Keratinocyte (primary cell): Measurements from ENCODE around the gene NPHS1. TPM values are rescaled to one million over a fixed set of nuclear protein-coding genes. Genes with fewer than 3 reads are reported as not detected.

Source experiments
- DNase-seq: peaks from one replicate; pipeline ENCODE4 v3.0.0-alpha.2; 2011; ENCODE audit warnings: low read depth, missing footprints, low spot score
- FAIRE-seq: peaks from 2 replicates; lab custom pipeline; 2011; peaks lifted over from hg19 to GRCh38; lab: Jason Lieb, UNC
- H2AFZ ChIP-seq: 2 replicates; pipeline ENCODE4 v1.6.0; 2012; ENCODE audit warnings: low read length, control low read depth, inconsistent platforms; ENCODE audit not compliant: control insufficient read depth
- H3K27ac ChIP-seq: 2 replicates; pipeline ENCODE4 v1.5.1; 2011; ENCODE audit warnings: low read length; ENCODE audit not compliant: control insufficient read depth, insufficient read depth
- H3K27me3 ChIP-seq: 3 replicates; pipeline ENCODE4 v1.6.0; 2011; ENCODE audit warnings: low read length; ENCODE audit not compliant: control insufficient read depth, insufficient read depth; ENCODE audit errors: extremely low read depth
- H3K36me3 ChIP-seq, 2 experiments: 2 replicates in 1 of 2; 3 replicates in 1 of 2; pipeline ENCODE4 v1.5.1; 2011; ENCODE audit warnings: low read length in 2 of 2, mild to moderate bottlenecking in 1 of 2; ENCODE audit not compliant: control insufficient read depth in 2 of 2, insufficient read depth in 2 of 2; ENCODE audit errors: extremely low read depth in 1 of 2
- H3K4me1 ChIP-seq: 3 replicates; pipeline ENCODE4 v1.5.1; 2011; ENCODE audit warnings: low read length; ENCODE audit not compliant: control insufficient read depth, insufficient read depth; ENCODE audit errors: extremely low read depth
- H3K4me2 ChIP-seq: 3 replicates; pipeline ENCODE4 v1.6.0; 2011; ENCODE audit warnings: low read depth, low read length; ENCODE audit not compliant: control insufficient read depth, insufficient read depth; ENCODE audit errors: extremely low read depth
- H3K4me3 ChIP-seq, 3 experiments: fragments of 200-600 bp in 1 of 3; sonication (generic) in 1 of 3; 2 replicates in 2 of 3; 3 replicates in 1 of 3; pipeline ENCODE4 v1.5.1; 2011 to 2016; ENCODE audit warnings: low read length in 3 of 3, mild to moderate bottlenecking in 3 of 3, control low read depth in 2 of 3, inconsistent platforms in 1 of 3, low read depth in 1 of 3, mixed read lengths in 1 of 3, mixed run types in 1 of 3, moderate library complexity in 1 of 3; ENCODE audit not compliant: control insufficient read depth in 2 of 3, insufficient read depth in 2 of 3; ENCODE audit errors: extremely low read depth in 1 of 3
- H3K79me2 ChIP-seq: 2 replicates; pipeline ENCODE4 v1.6.0; 2012; ENCODE audit warnings: low read length; ENCODE audit not compliant: control insufficient read depth, insufficient read depth
- H3K9ac ChIP-seq: 3 replicates; pipeline ENCODE4 v1.6.0; 2011; ENCODE audit warnings: low read length; ENCODE audit not compliant: control insufficient read depth, insufficient read depth; ENCODE audit errors: extremely low read depth
- H3K9me1 ChIP-seq: 3 replicates; pipeline ENCODE4 v1.6.0; 2011; ENCODE audit warnings: low read length; ENCODE audit not compliant: control insufficient read depth, insufficient read depth; ENCODE audit errors: extremely low read depth
- H3K9me3 ChIP-seq: 2 replicates; pipeline ENCODE4 v1.5.1; 2012; ENCODE audit warnings: low read depth, low read length; ENCODE audit not compliant: control insufficient read depth
- H4K20me1 ChIP-seq: 3 replicates; pipeline ENCODE4 v1.6.0; 2011; ENCODE audit warnings: low read length; ENCODE audit not compliant: control insufficient read depth, insufficient read depth; ENCODE audit errors: extremely low read depth
- CTCF ChIP-seq, 3 experiments: IDR thresholded peaks in 1 of 3; conservative IDR thresholded peaks in 1 of 3; optimal IDR thresholded peaks in 1 of 3; 2 replicates in 2 of 3; 3 replicates in 1 of 3; pipeline versions ENCODE3 to v1.5.1; 2011; ENCODE audit warnings: low read length in 3 of 3, mild to moderate bottlenecking in 3 of 3, moderate library complexity in 2 of 3, control low read depth in 1 of 3, inconsistent platforms in 1 of 3; ENCODE audit not compliant: insufficient read depth in 2 of 3; ENCODE audit errors: extremely low read depth in 1 of 3
- EZH2 ChIP-seq: IDR thresholded peaks from one replicate; pipeline ENCODE4 v1.6.1; 2012; ENCODE audit warnings: inconsistent platforms, mild to moderate bottlenecking, low read length, moderate library complexity
- dilution Hi-C: fragments of 300-500 bp; cut with MboI; formaldehyde crosslinking; loops from one replicate; pipeline ENCODE4 v1.7.0; 2020; ENCODE audit warnings: low sequenced_read_pairs; ENCODE audit not compliant: extremely low pct_ligation_motif_present
- polyA plus RNA-seq, 5 experiments: library from polyadenylated mRNA; depleted of rRNA in 3 of 5; stranded (reverse) in 3 of 5; stranded (forward) in 1 of 5; unstranded in 1 of 5; fragments of >200 nt; gene quantifications; 1 replicate in 1 of 5; 2 replicates in 3 of 5; 3 replicates in 1 of 5; pipeline versions ENCODE4 v1.2.1 to v1.2.3, GENCODE V29; 2011 to 2012; ENCODE audit warnings: missing spikeins in 2 of 5, low read depth in 1 of 5, low replicate concordance in 1 of 5

The NPHS1 gene
- polyA plus RNA-seq, 1 donor (not counting 4 experiments of a cell fraction or from before 2014, with no cell fraction given), result not detected

DNA sequence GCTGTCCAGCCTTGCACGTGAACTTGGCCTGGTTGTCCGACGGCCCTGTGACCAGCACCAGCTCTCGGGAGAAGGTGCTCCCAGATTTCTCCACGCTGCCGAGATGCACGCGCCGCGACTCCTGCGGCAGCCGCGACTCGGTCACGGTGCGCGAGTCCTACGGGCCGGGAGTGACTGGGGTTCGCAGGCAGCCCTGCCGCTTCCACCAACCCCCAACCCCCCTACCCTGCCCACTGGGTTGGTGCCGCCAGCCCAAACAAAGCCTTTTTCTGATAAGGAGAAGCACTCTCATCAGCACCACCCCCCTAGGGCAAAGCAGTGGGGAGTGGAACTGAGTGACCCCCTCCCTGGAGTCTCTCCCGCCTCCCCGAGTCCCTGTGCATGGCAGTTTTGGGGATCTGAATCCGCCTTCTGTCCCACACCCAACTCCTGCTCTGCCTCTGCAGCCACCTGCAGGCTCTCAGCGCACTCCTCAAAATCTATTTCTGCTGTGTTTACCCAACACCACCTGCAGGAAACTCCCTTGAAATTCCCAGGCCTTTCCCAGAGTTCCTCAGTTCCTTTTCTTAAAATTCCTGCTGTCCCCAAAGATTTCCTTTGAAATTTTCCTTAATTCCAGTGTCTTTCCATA, 6.2 kb downstream of the NPHS1 start:
- H3K9me3 ChIP-seq, result no peaks in the 10 kb centered on the region
- H4K20me1 ChIP-seq, result no peaks in the 10 kb centered on the region
- no peak overlapping the region for H3K4me3 ChIP-seq
- dilution Hi-C loops, result no loop called here
- TF ChIP-seq CTCF (optimal IDR thresholded peaks at IDR 0.05 in 1 of 3, IDR thresholded peaks at IDR 0.05 in 1 of 3, conservative IDR thresholded peaks at IDR 0.05 in 1 of 3; ENCODE audit: extremely low read depth in 1 of 3, insufficient read depth in 2 of 3, low read length in 3 of 3), result peak in 1 of 3 experiments; percentile 5
- TF ChIP-seq EZH2, result no peak
- no peaks in the 10 kb centered on the region for H3K36me3 ChIP-seq
- H3K27me3 ChIP-seq, result peaks cover 39% of the 10 kb centered on the region
- H3K27ac ChIP-seq, result no peak overlapping the region
- H3K4me1 ChIP-seq, result peaks cover 3% of the 10 kb centered on the region
- DNase-seq, result no peak
- no peak overlapping the region for H3K9ac ChIP-seq
- no peaks in the 10 kb centered on the region for H3K9me1 ChIP-seq
- no peak for FAIRE-seq
- H3K79me2 ChIP-seq, result no peaks in the 10 kb centered on the region
- no peak overlapping the region for H3K4me2 ChIP-seq
- H2AFZ ChIP-seq, result no peak overlapping the region

DNA sequence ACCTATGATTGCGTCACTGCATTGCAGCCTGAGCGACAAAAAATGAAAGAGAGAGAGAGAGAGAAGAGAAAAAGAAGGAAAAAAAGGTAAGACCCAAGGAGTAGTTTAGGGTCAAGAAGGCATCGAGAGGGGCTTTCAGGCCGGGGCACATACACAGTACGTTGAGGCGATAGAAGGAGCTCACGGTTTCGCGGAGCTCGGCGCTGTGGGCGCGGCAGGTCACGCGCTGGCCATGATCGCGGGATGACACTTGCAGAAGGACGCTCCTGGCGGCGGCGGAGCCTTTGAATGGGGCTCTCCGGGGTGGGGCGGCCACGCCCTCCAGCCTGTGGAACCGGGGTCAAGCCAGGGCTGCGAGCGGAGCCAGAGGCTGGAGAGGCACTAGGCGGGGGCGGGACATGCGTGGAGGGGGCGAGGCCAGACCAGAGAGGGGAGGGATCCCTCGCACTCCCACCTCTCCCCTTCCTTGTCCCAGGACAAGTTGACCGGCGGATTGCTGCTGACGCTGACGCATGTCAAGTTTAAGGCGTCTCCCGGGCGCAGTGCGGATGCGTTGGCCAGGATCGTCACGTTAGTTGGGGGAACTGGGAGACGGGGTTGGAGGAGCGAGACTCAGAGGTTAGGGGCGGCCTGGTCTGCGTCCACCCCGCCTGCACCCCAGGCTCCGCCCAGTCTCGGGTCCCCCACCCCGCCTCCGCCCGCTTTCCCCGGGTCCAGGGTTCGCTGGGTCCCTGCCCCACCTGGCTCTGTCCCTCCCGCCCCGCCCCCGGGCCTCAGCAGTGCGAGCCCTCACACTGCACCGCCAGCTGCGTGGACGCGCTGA, 6.9 kb downstream of the NPHS1 start:
- no peaks in the 10 kb centered on the region for H3K9me1 ChIP-seq
- no peaks in the 10 kb centered on the region for H4K20me1 ChIP-seq
- no peak for TF ChIP-seq EZH2
- dilution Hi-C loops, result no loop called here
- FAIRE-seq, result no peak
- peaks cover 39% of the 10 kb centered on the region for H3K27me3 ChIP-seq
- H3K4me1 ChIP-seq, result peaks cover 3% of the 10 kb centered on the region
- H3K36me3 ChIP-seq, result no peaks in the 10 kb centered on the region
- H3K9me3 ChIP-seq, result no peaks in the 10 kb centered on the region
- H3K9ac ChIP-seq, result no peak overlapping the region
- peak overlapping the region; percentile 37 for H2AFZ ChIP-seq
- H3K79me2 ChIP-seq, result no peaks in the 10 kb centered on the region
- H3K4me2 ChIP-seq, result peak overlapping the region; percentile 74
- DNase-seq, result no peak
- peak overlapping the region; percentile 22 to 60 (median 35) for H3K4me3 ChIP-seq
- H3K27ac ChIP-seq, result no peak overlapping the region
